Hepatocyte (in vitro differentiated cells): Measurements from ENCODE around the gene MINDY2. TPM values are rescaled to one million over a fixed set of nuclear protein-coding genes. Genes with fewer than 3 reads are reported as not detected.

Experiments
- DNase-seq: peaks from one replicate; pipeline ENCODE4 v3.0.0-alpha.2; 2016; ENCODE audit warnings: low spot score
- H2AFZ ChIP-seq: fragments of 200-600 bp; sonication (generic); 2 replicates; pipeline ENCODE4 v1.6.0; 2016; ENCODE audit warnings: antibody characterized with exemption, mild to moderate bottlenecking
- H3K27ac ChIP-seq: fragments of 200-600 bp; sonication (generic); 2 replicates; pipeline ENCODE4 v1.5.1; 2016; ENCODE audit warnings: mild to moderate bottlenecking
- H3K27me3 ChIP-seq: fragments of 200-600 bp; sonication (generic); 2 replicates; pipeline ENCODE4 v1.6.1; 2016
- H3K36me3 ChIP-seq: fragments of 200-600 bp; sonication (generic); replicated peaks from 2 replicates; pipeline ENCODE4 v1.5.1; 2016; ENCODE audit warnings: low read depth; ENCODE audit not compliant: insufficient read depth
- H3K4me1 ChIP-seq: fragments of 200-600 bp; sonication (generic); 2 replicates; pipeline ENCODE4 v1.5.1; 2016; ENCODE audit warnings: mild to moderate bottlenecking, moderate library complexity; ENCODE audit not compliant: insufficient read depth
- H3K4me2 ChIP-seq: fragments of 200-600 bp; sonication (generic); 2 replicates; pipeline ENCODE4 v1.6.0; 2016
- H3K4me3 ChIP-seq: fragments of 200-600 bp; sonication (generic); 2 replicates; pipeline ENCODE4 v1.5.1; 2016; ENCODE audit warnings: mild to moderate bottlenecking
- H3K79me2 ChIP-seq: fragments of 200-600 bp; sonication (generic); 2 replicates; pipeline ENCODE4 v1.6.0; 2017; ENCODE audit warnings: mild to moderate bottlenecking
- H3K9me2 ChIP-seq: fragments of 200-600 bp; sonication (generic); replicated peaks from 2 replicates; pipeline ENCODE4 v1.6.0; 2017; ENCODE audit warnings: mild to moderate bottlenecking; ENCODE audit not compliant: insufficient read depth
- H3K9me3 ChIP-seq: fragments of 200-600 bp; sonication (generic); 2 replicates; pipeline ENCODE4 v1.5.1; 2016; ENCODE audit warnings: low read depth, mild to moderate bottlenecking
- H4K20me1 ChIP-seq: fragments of 200-600 bp; sonication (generic); 2 replicates; pipeline ENCODE4 v1.6.0; 2016; ENCODE audit warnings: mild to moderate bottlenecking; ENCODE audit not compliant: insufficient read depth, poor library complexity, severe bottlenecking
- EZH2 ChIP-seq: fragments of 200-600 bp; sonication (generic); IDR thresholded peaks from 2 replicates; pipeline ENCODE4 v1.6.1; 2016; ENCODE audit warnings: antibody characterized with exemption, mild to moderate bottlenecking, borderline replicate concordance
- EZH2phosphoT487 ChIP-seq: fragments of 200-600 bp; sonication (generic); IDR thresholded peaks from one replicate; pipeline ENCODE4 v1.6.1; 2018; ENCODE audit warnings: antibody characterized with exemption, mild to moderate bottlenecking, low read depth, moderate library complexity; ENCODE audit not compliant: unreplicated experiment, severe bottlenecking
- WGBS: methylation state at CpG from one replicate; pipeline ENCODE4 v1.1.6; 2016; ENCODE audit warnings: low lambda C conversion rate; ENCODE audit errors: missing lambda C conversion rate; 5-methylcytosine and 5-hydroxymethylcytosine counted together
- polyA plus RNA-seq: library from polyadenylated mRNA; unstranded; fragments of >200 nt; fragmentation: Nextera tagmentation; extraction: Ambion mirVana; gene quantifications from 2 replicates; pipeline ENCODE4 v1.2.1, GENCODE V29; 2016
- total RNA-seq: library from RNA; depleted of rRNA; stranded (reverse); fragments of >200 nt; gene quantifications from 2 replicates; pipeline ENCODE4 v1.2.3, GENCODE V29; 2014
- TF ChIP-seq, protein P1 (sequence below): fragments of 200-600 bp; sonication (generic); IDR thresholded peaks from 2 replicates; pipeline ENCODE4 v1.5.1; 2016; ENCODE audit warnings: antibody characterized with exemption, mild to moderate bottlenecking; ENCODE audit not compliant: poor library complexity

The MINDY2 gene
- total and polyA plus RNA-seq, 2 experiments from 2014 or later: 19.3 to 32.3 TPM

DNA sequence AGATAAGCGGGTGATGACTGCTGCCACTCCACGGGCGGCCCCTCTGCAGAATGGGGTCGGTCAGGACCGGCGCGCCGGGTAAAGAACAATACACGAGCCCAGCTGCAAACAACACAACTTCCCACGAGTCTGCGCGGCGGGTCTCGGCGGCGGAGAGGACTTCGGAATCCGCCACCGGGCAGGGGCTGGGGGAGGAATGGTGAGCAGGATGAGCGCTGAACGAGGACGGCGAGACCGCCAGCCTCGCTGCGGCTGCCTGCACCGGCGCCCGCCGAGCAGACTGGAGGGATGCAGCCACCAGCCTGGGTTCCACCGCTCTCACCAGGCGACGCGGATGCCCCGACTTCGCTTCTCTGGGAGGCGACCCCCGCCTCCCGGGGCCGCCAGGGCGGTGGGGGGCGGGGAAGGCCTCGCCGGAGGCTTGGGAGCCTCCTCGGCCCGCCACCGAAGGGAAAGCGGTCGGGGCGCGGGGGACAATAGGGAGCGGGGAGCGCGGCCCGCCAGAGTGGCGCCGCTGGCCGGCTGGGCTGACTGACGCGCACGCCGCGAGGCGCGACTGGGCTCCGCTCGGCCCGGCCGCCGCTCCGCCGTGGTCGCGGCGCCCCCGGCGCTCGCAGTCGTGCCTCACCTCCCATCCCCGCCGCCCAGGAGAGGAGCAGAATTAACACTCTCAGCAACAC is 22.1 kb upstream of the MINDY2 start:
- Histone ChIP-seq H4K20me1 (peaks cover 32% of the 10 kb centered on the region), H3K4me3 (peak overlapping the region; percentile 78), H3K9me3 (no peaks in the 10 kb centered on the region), H3K27ac (peak overlapping the region; percentile 98), H3K4me1 (peaks cover 15% of the 10 kb centered on the region), H3K9me2 (no peaks in the 10 kb centered on the region), H3K27me3 (no peaks in the 10 kb centered on the region), H3K79me2 (peaks cover 47% of the 10 kb centered on the region), H3K4me2 (peak overlapping the region; percentile 74), H3K36me3 (no peaks in the 10 kb centered on the region), H2AFZ (peak overlapping the region; percentile 58)
- under 1% methylated on average over 48 of the region's 81 CpGs for WGBS
- TF ChIP-seq, protein P1, sequence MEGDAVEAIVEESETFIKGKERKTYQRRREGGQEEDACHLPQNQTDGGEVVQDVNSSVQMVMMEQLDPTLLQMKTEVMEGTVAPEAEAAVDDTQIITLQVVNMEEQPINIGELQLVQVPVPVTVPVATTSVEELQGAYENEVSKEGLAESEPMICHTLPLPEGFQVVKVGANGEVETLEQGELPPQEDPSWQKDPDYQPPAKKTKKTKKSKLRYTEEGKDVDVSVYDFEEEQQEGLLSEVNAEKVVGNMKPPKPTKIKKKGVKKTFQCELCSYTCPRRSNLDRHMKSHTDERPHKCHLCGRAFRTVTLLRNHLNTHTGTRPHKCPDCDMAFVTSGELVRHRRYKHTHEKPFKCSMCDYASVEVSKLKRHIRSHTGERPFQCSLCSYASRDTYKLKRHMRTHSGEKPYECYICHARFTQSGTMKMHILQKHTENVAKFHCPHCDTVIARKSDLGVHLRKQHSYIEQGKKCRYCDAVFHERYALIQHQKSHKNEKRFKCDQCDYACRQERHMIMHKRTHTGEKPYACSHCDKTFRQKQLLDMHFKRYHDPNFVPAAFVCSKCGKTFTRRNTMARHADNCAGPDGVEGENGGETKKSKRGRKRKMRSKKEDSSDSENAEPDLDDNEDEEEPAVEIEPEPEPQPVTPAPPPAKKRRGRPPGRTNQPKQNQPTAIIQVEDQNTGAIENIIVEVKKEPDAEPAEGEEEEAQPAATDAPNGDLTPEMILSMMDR: no peak
- no peak for TF ChIP-seq EZH2phosphoT487
- no peak for TF ChIP-seq EZH2
- DNase-seq: peak; percentile 78

DNA sequence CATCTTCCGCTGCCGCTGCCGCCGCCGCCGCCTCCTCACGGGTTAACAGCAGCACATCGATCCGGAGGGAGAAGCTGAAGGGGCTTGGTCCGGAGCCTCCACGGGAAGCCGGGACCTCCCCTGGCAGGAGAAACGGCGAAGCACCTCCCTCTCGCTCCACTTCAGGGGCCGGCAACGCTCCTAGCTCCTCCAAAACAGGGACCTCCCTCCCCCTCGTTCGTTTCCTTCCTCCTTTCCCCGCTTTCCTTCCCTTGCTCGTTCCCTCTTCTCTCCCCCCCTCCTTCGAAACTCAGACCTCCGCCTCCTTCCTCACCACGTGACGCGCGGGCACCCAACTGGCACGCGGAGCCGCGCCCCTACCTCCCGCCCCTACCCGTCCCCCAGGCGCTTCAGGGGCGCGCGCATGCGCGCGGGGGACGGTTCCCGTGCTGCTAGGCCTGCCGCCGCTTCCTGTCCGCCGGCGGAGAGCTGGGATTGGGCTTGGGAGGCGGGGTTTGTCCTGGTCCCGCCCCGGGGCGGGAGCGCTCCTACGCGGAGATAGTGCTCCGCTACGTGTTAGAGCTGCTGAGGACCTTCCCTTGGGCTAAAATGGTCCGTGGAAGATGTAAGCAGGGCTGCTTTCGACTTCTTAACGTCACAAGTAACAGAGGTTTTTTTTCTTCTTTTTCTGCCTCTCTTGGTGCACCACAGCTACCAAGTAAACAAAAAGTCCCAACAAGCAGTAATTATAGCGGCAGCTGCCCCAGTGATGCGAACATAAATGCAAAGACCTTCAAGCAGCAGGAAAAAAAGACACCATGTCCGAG is 21.4 kb upstream of the MINDY2 start, which contains the start of gene ADAM10:
Gene ADAM10, minus strand, starts transcription at position 176 of the 806 bp plus-strand sequence. Its CDS starts 173 bp downstream, at position 3.
- Histone ChIP-seq H3K9me3 (no peaks in the 10 kb centered on the region), H3K4me1 (peaks cover 15% of the 10 kb centered on the region), H3K27me3 (no peaks in the 10 kb centered on the region), H3K79me2 (peaks cover 40% of the 10 kb centered on the region), H3K4me2 (peak within 1 kb of the TSS; percentile 78), H3K36me3 (no peaks in the 10 kb centered on the region), H4K20me1 (peaks cover 28% of the 10 kb centered on the region), H3K9me2 (no peaks in the 10 kb centered on the region), H3K27ac (peak within 1 kb of the TSS; percentile 98), H2AFZ (peak within 1 kb of the TSS; percentile 78), H3K4me3 (peak within 1 kb of the TSS; percentile 78)
- under 1% methylated on average over 45 of the region's 62 CpGs for WGBS
- peak; percentile 100 for DNase-seq
- TF ChIP-seq, protein P1: no peak

DNA sequence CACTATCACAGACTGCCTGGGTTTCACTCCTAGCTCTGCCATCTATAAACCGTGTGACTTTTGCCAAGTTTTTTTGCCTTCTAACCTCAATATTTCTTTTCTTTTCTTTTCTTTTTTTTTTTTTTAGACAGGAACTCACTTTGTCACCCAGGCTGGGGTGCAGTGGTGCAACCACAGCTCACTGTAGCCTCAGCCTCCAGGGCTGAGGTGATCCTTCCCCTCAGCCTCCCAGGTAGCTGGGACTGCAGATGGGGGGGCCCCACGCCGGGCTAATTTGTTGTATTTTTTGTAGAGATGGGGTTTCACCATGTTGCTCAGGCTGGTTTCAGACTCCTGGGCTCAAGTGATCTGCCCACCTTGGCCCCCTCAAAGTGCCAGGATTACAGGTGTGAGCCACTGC is 18.4 kb upstream of the MINDY2 start:
- 90% methylated on average over 3 of the region's 3 CpGs for WGBS
- no peaks in the 10 kb centered on the region for H3K9me3 ChIP-seq
- H3K79me2 ChIP-seq: peaks cover 10% of the 10 kb centered on the region
- H3K27me3 ChIP-seq: no peaks in the 10 kb centered on the region
- TF ChIP-seq, protein P1: no peak
- TF ChIP-seq EZH2phosphoT487 (no peak), EZH2 (no peak)
- no peak overlapping the region for H3K4me2 ChIP-seq
- DNase-seq: no peak
- no peak overlapping the region for H3K27ac ChIP-seq
- no peaks in the 10 kb centered on the region for H3K36me3 ChIP-seq
- H3K4me1 ChIP-seq: peaks cover 5% of the 10 kb centered on the region
- H3K9me2 ChIP-seq: no peaks in the 10 kb centered on the region
- H4K20me1 ChIP-seq: peaks cover 1% of the 10 kb centered on the region
- no peak overlapping the region for H3K4me3 ChIP-seq
- no peak overlapping the region for H2AFZ ChIP-seq
